Stomach (tissue), 4 donors: ENCODE data around the gene TDRD12.

Experiments used
- CTCF ChIP-seq, 7 experiments: fragments of 450-650 bp in 4 of 7; fragments of 200-600 bp in 3 of 7; sonication (generic) in 3 of 7; IDR thresholded peaks; one replicate each; pipeline ENCODE4 v1.5.1; 2016 to 2019; ENCODE audit warnings: antibody characterized with exemption in 7 of 7, control low read depth in 2 of 7, mild to moderate bottlenecking in 1 of 7
- POLR2A ChIP-seq, 4 donors: fragments of 450-650 bp; IDR thresholded peaks; one replicate each; pipeline ENCODE4 v1.6.1; 2016; ENCODE audit warnings: antibody characterized with exemption in 4 of 4, control low read depth in 2 of 4, mild to moderate bottlenecking in 1 of 4, moderate library complexity in 1 of 4

- no peak for TF ChIP-seq CTCF (IDR thresholded peaks at IDR 0.05)
- TF ChIP-seq POLR2A (IDR thresholded peaks at IDR 0.05): no peak
Measured at GRCh38 chr19:32822916-32823746, 103.6 kb downstream of the TDRD12 start.
